DMS79 treated with DMSO at 0.1 percent for 48 hours (cell line): ENCODE measurements around the gene TMEM53.
"Not testable (repeated sequence)": the region's sequence is repeated elsewhere in the genome, so short reads cannot be mapped to it uniquely, and the experiment has no call there.

ENCODE experiments used
- DNase-seq: peaks from one replicate; lab custom pipeline; 2025; lab: John Stamatoyannopoulos, UW

Gene TMEM53

DNA sequence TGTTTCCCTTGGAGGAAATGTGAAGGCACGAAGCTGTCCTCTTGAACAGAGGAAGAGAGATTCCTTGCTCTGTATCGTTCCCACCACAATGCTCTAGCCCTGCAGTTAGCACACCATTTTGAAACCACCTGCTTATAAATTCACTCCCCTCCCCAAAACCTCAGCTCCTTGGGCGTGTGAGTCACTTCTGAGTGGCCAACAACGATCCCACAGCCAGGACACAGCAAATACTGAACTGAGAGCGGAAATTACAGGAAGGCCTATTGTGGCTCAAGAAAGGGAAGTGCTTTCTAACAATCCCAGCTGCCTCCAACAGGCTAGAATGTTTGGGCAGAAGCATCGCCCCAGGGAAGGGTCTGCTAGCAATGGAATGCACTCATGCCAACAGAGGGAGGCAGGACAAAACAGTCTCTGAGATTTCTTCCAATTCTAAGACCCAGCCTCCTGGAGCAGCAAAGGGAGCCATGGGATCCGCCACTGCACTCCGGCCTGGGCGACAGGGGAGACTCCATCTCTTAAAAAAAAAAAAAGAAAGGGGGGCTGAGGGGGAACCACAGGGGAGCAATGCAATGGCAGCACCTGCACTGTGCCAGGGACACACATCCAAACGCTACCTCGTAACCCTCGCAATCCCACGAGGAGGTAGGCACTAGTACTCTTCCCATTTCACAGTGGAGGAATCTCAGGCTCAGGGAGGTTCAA lies 1.9 kb downstream of the TMEM53 start:
- DNase-seq: no peak

DNA sequence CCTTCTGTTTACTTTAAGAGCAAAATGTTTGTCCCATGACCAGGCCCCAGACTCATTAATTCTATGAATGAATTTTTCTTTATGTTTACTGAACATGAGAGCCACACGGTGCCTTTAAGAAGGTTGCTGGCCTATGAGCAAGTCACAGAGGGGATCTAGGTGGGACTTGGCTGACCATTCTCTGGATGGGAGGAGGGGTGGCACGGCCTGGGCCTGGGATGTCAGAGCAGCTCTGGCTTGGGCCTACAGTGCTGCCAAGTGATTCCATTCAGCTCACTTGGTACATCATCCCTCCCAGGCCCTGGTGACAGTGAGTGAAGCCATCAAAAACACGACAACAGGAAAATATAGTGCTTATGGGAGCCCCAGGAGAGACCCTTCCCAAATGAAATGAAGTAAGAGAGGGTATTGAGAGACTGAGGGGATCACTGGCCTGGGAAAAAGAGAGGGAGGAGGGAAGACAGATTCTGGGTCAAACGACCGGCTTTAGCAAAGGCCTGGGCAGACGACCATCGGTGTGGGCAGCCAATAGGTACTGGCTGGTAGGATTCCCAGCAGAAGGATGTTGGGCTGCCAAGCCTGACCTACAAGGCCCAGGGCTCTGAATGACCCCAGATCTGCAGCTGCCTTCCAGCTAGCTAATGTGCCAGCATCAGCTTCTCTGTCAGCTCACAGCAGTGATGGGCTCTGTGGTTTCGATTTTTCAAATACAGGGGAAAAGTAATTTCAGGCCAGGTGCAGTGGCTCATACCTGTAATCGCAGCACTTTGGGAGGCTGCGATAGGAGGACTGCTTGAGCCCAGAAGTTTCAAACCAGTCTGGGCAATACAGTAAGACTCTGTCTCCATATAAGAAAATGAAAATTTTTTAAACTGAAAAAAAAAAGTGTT lies 3.3 kb downstream of the TMEM53 start:
- DNase-seq: no peak

DNA sequence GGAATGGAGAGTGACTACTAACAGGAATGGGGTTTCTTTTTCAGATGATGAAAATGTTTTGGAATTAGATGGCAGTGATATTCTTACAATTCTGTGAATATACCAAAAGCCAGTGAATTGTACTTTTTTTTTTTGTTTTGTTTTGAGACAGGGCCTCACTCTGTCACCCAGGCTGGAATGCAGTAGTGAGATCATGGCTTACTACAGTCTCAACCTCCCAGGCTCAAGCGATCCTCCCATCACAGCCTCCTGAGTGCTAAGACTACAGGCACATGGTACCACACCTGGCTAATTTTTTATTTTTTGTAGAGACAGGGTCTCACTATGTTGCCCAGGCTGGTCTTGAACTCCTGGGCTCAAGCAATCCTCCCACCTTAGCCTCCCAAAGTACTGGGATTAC lies 7.6 kb downstream of the TMEM53 start:
- DNase-seq: not testable (repeated sequence)

DNA sequence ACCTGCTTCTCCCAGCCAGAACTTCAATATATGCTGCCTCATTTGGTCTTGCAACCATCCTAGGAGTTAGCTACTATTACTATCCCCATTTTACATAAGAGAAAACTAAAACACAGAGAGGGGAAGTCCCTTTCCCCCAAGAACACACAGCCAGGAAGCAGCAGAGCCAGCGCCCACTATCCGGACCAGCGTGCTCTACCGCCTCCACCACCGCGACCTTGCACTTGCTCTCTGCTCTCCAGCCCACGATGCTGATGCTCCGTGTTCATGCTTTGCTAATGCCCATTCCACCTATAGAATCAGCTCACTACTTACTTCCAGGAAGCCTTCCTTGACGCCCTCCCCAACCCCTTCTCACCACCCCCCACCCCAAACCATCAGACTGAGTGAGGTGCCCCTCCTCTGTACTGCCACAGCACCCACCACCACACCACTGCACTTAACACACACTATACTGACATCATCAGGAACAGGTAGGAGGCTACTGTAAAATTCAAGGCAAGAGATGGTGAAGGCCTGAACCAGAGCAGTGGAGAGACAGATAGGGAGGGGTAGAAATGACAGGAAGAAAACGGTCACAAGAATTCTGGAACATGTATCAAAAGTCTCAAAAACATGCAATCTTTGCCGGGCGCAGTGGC lies 9.4 kb downstream of the TMEM53 start:
- DNase-seq: no peak

DNA sequence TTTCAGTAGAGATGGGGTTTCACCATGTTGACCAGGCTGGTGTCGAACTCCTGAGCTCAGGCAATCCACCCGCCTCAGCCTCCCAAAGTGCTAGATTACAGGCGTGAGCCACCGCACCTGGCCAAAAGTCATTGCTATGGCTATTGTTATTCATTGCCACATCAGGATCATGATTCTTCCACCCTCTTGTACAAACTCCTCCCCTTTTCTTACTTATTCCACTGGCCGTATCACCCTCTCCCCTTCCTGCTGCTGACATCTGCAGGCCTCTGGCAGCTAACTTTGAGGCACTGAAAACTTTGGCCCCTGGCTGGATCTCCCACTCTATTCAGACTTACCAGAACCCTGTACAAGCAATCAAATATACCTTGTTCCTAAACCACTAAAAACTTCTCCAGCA lies 10.9 kb downstream of the TMEM53 start:
- DNase-seq: no peak

DNA sequence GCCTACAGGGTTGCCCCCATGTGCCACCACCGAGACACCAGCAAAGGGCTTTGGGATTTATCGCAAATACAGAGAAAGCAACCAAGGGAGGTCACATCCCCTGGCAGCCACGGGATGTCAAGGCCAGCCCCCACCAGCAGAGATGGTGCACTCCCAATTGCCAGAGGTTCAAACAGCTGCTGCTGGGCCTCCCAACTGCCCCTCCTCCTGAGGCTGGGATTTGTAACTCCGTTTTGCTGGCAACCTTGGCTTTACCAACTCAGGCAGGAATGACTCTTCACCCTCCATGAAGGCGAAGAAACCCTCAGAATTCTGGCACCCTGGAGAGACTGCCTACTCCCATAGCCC lies 11.6 kb downstream of the TMEM53 start:
- DNase-seq: no peak

DNA sequence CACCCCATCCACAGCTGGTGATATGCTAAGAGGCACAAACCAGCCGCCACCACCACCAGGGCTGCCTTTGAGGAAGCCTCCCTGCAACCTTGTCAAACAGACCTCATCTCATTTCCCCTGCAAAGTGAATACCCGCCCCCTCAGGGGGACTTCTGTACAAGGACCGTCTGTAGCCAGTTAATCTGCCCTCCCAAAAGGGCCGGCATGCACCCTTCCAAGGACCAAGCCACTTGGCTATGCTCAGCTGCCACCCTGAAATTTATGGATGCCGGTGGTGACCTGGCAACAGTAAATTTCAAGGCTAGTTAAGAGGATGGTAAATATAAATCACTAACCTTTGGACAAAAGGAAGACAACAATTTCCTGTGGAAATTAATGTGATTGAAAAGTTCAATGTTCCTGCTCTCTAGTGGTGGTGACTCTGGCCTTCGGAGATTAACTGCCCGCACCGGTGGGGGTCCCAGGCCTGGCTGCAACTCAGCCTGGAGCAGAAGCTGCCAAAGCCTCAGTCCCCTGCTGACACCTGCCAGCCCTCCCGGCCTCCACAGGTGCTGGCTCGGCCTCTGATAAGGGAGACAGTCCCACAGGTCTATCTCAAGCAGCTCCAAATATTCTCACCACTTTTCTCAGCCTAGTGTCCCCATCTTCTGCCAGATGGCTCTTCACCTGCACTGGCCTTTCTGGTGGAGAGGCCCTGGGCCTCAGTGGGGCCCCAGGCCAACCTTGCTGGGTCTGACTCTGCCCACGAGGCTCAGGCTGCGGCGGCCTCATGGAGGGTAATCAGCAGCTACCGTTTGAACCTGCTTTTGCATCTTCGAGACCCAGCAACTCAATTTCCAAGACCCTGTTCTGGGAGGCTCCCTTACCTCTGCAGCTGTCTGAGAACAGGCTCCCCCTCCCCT lies 12.2 kb downstream of the TMEM53 start:
- DNase-seq: peak; percentile 55

DNA sequence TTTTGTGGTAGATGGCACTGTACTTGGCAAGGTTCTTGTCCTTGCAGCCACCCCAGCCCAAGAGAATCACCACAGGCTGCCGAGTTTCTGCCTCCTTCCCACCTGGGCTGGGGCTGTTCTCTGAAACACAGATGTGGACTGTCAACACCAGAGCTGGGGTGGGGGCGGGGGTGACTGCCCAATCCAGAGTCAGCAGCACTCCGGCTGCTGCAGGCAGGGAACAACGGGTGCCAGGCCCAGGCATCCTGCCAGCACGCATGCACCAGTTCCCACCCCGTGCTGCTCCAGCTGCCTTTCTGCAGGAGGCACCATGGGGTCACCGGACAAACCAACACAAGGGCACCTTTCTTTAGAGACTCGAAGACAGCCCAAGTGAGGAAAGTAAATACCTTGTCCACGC lies 14.1 kb downstream of the TMEM53 start:
- peak; percentile 74 for DNase-seq

DNA sequence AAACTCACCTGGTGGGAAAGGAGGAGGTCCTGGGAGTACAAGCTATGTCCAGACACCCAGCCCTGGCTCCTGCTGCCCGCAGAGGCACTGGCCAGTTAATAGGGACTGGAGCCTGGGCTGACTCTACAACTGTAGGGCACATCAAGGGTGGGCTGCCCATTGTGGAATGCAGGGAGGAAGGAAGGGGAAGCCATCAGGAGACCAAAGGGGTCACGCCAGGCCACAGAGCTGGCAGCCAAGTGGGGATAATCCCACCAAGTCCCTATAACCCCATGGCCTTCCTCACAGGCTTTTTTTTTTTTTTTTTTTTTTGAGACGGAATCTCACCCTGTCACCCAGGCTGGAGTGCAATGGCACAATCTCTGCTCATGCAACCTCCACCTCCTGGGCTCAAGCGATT lies 14.7 kb downstream of the TMEM53 start:
- no peak for DNase-seq

DNA sequence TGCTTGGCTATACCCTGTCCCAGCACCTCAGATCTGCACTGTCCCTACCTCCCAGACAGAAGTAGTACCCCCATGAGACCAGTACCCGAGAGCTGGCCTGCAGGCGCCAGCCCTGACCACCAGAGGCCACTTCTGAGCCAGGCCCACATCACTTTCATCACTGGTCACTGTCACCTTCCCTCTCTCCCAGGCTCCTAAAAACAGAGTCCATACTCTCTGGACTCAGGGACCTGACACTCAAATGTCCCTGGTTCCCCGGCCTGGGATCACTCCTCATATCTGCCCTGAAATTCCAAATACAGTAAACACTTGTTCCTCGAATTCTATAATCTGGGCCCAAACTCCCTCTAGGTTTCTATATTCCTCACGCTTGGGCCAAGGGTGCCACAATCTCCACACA lies 18.7 kb downstream of the TMEM53 start:
- peak; percentile 12 for DNase-seq

DNA sequence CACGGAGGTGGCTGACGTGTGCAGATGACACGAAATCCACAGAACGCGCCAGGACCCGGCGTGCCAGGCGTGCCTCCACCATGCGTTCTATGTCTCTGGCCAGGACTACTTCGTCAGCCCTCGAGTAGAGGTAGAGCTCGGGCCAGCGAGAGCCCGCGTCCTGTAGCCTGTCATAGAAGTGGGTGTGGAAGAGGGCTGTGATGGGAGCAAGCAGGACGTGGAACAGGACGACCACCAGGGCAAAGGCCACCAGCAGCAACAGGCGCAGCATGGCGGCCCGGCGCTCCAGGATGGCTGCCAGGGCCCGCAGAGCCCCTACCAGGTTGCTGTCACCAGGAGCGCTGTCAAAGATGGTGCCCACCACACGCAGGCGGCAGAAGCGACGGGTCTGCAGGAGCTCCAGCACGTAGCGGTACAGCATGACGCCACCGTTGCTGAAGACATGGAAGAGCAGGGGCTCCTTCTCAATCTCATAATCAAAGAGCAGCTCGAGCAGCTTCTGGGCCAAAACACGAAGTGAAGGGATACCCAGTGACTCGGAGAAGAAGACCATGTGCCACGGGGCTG lies 19.6 kb downstream of the TMEM53 start:
- no peak for DNase-seq

DNA sequence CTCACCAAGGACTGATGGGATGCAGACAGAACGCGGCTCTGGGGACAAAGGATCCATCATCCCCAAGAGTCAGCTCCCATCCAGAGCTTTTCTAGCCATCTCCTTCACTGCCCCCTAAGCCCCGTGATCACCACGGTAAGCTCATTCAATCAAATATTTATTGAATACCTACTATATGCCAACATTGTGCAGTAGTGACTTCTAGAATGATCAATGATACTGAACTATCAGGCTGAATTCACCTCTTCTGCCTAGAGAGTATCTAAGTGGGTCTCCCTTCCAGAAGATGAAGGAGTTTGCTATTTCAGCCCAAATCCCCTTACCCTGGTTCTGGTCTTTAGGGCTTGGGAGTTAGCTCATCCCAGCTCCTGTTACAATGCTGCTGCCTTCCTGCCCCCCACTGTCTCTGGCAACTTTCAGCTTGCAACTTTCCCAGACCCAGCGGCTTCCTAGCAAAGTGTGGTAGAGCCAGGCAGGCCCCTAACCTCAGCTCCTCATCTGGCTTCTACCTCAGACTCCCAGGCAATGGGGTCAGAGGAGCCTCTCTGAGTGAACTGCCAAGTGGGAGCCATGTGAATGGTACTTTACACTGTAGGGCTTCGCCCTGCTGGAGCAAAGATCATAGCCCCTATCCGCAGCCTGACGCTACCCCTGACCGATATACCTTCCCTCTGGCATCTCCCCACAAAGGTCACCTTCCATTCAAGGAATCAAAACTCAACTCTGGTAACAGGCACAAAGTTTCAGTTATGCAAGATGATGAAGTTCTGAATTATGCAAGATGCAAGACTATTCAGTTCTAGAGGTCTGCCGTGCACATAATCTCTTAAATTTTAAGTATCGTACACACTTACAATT lies 20.9 kb downstream of the TMEM53 start:
- no peak for DNase-seq

DNA sequence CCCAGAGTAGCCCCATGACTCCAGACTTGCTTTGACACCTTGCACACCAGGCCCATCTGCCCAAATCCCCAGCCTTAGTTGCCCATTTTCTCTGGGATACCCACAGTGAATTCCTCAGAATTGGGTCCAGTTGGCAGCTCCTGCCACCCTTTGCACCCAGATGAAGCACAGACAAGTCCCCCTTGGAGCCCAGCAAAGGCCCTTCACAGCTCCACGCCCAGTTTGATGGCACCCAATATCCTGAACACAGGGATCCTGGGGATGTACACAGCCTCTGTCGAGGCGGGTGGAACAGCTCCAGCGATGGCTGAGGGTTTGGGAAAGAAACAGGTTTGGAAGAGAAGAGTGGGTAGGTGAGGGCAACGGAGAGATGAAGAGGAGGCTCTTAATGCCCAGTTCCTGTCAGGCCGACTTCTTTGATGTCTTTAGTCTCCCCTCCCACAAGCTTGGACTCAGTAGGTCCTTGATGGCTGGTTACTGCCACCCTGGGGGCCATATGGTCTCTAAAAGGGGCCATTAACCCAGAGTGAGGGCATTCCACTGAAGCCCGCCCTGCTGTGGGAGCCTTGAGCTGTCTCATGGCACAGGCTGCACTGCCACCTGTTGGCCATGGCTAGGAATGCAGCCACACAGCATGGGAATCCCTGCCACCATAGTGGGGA lies 21.7 kb downstream of the TMEM53 start:
- DNase-seq: peak; percentile 54

DNA sequence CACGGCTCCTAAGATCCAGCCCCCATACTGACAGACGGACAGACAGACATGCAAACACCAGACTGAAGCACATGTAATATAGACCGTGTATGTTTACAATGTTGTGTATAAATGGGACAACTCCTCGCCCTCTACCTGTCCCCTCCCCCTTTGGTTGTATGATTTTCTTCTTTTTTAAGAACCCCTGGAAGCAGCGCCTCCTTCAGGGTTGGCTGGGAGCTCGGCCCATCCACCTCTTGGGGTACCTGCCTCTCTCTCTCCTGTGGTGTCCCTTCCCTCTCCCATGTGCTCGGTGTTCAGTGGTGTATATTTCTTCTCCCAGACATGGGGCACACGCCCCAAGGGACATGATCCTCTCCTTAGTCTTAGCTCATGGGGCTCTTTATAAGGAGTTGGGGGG lies 23.2 kb downstream of the TMEM53 start:
- no peak for DNase-seq

DNA sequence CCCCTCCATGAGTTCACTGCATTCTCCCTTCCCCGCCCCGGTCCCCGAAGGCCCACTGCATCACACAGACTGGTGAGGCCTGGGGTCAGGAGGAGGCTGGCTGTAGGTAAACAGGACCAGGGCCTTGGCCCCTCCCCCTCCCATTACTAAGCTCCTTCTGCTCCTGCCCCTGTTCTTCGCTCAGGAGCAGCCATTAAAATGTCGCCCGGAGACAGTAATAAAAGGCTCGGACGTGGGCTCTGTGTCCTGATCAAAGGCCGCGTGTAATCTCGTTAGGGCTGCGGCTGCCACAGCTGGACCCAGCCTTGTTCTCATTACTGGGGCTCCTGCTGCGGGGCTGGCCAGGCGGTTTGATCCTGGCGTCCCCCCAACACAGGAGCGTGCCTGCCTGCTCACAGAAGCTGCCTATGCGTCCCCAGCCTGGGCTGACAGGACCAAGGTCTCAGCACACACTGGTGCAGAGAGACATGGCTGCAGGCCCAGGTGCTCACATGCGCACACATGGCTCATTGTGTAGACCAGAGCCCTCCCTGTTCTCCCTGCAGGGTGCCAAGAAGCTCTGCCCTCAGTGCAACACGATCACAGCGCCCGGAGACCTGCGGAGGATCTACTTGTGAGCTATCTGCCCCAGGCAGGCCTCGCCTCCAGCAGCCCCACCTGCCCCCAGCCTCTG lies 24.0 kb downstream of the TMEM53 start:
- DNase-seq: no peak

DNA sequence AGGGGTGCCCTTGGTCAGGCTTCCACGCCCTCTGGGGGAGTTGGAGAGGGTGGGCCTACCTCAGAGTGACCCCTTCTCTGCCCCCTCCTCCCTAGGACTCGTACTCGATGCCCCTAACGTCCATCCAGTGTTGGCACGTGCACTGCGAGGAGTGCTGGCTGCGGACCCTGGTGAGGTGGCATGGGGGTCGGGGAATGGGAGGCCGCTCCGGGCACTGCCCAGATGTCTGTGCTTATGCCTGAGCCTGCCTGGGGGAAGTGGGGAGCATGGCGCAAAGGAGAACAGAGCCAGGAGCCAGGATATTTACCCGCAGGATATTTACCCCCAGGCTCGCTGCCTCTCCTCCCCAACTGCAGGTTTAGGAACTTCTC lies 24.5 kb downstream of the TMEM53 start:
- no peak for DNase-seq

DNA sequence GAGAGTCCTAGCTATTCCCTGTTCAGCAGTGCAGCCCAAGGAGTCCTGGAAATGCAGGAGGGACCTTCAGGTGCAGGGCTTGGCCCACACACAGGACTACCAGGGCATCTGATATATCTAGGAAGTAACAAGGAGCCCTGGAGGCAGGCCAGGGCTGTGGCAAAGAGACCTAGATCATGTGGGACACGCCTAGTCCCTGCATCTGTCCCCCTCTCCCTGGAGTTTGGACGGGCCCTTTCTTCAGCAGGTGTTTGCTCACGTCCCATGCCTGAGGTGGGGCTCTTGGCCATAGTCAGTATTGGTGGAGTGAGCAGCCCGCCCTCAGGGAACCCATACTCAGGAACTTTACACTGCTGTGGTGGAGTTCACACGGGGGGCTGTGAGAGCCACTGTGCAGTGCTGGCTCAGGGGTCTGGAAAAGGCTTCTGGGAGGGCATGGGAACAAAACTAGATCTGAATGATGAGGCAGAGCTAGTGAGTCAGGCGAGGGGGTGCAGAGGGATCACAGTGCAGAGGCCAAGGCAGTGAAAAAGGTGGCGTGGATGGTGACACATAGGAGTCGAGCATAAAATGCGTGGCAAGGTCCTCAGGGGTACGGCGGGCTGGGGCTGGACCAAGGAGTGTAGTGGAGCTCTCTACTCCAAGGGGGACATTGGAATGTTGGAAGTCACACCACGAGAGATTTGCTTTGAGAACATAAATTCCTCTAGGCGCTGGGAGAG lies 25.6 kb downstream of the TMEM53 start:
- DNase-seq: no peak

DNA sequence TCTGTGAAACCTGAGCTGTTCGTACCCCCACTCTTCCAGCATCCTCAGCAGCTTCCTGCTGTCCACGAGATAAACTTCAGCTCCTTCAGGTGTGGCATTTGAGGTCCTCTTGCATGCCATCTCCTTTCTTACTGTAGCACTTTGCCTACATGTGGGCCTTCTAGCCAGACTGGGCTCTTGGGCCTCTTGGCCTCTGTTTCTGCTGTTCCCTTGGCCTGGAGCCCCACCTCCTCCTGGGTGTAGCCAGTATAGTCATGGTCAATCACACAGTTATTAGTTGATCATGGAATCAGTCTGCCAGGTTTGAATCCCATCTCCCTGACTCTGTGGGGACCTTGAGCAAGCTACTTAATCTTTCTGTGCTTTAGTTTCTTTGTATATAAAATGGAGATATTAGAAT lies 26.4 kb downstream of the TMEM53 start:
- no peak for DNase-seq
